ENCODE measurements around the gene FSTL3.

FSTL3 gene

GRCh38 chr19:729965-730668, 53.9 kb downstream of the FSTL3 start:
- TF ChIP-seq ZFX (IDR thresholded peaks at IDR 0.05) = no peak
- TF ChIP-seq CTCF (conservative IDR thresholded peaks at IDR 0.05) = no peak
- H3K27ac ChIP-seq = no peak overlapping the region

- TF ChIP-seq ZFX (IDR thresholded peaks at IDR 0.05) (no peak), CTCF (conservative IDR thresholded peaks at IDR 0.05) (no peak)
- H3K27ac ChIP-seq = no peak overlapping the region
Measured at GRCh38 chr19:731000-731399, 54.8 kb downstream of the FSTL3 start.

- no peak for TF ChIP-seq ZFX (IDR thresholded peaks at IDR 0.05)
- no peak for TF ChIP-seq CTCF (conservative IDR thresholded peaks at IDR 0.05)
Measured at GRCh38 chr19:732148-733069, 56.2 kb downstream of the FSTL3 start.

More at GRCh38 chr19:732148-733069, 56.2 kb downstream of the FSTL3 start:
- no peak overlapping the region for H3K27ac ChIP-seq
